ENCODE data around the gene TBL3.
A peak's percentile ranks its signal among the peaks of the same experiment; 100 is the strongest.

Gene TBL3

DNA sequence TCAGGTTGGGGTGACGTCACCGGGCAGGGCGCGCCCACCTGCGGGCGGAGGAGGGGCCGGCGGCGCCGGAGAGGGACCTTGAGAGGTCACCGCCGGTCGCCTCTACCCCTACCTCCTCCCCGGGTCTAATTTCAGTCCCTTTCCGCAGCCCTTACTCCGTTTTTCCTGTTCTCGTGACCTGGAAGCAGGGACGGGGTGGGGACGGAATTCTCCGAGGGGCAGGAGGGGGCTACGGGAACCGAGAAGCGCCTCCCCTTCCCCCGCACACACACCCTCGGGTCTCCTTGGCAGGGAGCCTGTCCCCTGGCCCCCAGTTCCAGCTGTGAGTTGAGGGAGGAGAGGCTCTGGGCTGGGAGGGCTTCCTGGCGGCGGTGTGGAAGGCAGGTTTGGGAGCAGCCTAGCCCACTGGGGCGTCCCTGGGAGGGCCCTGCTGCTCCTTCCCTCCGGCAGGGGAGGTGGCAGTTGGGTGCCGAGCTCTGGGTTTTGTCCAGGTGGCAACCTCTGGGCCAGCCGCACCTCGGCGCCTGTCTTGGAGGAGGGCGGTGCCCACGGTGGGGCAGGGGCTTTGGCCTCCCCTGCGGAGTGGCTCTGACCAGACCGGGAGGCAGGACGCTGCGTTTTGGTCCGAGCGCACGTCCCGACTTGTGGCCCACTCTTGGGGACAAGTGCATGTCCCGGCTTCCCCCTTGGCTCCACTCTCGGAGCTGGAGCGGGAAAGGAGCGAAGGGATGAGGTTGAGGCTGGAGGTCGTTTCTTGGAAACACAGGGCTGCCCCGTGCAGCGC lies 18.7 kb downstream of the TBL3 start:
- peaks cover 66% of the 10 kb centered on the region for H3K27me3 Mint-ChIP-seq (ENCODE audit: low read depth)
- H3K4me3 Mint-ChIP-seq, result peak overlapping the region in 2 of 3 experiments; percentile 56 to 79

DNA sequence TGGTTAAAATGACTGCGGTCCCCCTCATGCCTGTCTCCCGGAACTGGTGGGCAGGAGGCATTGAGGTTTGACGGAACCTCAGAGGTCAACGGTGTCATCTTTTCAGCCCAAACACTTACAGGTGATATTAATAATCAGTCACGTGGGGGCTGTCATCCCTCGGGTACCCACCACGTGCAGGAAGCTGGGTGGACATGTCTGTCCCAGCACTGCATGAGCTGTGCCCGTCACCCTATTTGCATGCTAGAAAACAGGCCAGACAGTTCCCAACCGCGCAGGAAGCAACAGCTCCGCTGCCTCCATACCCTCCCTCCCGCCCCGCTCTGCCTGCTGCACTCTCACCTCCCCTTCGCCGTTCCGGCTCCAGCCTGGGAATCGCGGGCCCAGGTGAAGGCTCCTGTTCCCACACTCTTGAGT lies 19.3 kb downstream of the TBL3 start:
- peaks cover 9% of the 10 kb centered on the region for H3K4me1 Mint-ChIP-seq

More for the DNA sequence above, 18.7 kb downstream of the TBL3 start:
- TF ChIP-seq, protein P1, sequence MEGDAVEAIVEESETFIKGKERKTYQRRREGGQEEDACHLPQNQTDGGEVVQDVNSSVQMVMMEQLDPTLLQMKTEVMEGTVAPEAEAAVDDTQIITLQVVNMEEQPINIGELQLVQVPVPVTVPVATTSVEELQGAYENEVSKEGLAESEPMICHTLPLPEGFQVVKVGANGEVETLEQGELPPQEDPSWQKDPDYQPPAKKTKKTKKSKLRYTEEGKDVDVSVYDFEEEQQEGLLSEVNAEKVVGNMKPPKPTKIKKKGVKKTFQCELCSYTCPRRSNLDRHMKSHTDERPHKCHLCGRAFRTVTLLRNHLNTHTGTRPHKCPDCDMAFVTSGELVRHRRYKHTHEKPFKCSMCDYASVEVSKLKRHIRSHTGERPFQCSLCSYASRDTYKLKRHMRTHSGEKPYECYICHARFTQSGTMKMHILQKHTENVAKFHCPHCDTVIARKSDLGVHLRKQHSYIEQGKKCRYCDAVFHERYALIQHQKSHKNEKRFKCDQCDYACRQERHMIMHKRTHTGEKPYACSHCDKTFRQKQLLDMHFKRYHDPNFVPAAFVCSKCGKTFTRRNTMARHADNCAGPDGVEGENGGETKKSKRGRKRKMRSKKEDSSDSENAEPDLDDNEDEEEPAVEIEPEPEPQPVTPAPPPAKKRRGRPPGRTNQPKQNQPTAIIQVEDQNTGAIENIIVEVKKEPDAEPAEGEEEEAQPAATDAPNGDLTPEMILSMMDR (IDR thresholded peaks at IDR 0.05; ENCODE audit: unreplicated experiment in 3 of 3), result no peak
- Mint-ChIP-seq H3K4me1 (peaks cover 9% of the 10 kb centered on the region), H3K36me3 (ENCODE audit: low read depth) (peaks cover 16% of the 10 kb centered on the region), H3K9me3 (no peaks in the 10 kb centered on the region), H3K27ac (no peak overlapping the region)

DNA sequence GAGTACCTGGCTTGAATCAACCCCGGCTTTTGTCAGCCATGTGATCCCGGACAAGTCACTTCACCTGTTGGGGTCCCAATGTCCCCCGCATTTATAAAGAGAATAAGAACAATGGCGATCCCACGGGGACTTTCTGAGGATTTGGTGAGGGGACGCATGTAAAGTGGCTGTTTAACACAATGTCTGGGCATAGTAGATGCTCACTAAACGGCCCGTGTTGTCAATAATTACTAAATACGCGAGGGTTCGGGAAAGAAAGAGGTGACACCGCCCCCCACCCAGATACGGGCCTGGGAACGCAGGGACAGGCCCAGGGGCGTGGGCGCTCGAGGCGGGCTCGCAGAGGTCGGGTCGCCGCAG lies 19.7 kb downstream of the TBL3 start:
- Mint-ChIP-seq H3K27ac (no peak overlapping the region), H3K4me1 (peaks cover 9% of the 10 kb centered on the region), H3K36me3 (ENCODE audit: low read depth) (peaks cover 14% of the 10 kb centered on the region), H3K9me3 (no peaks in the 10 kb centered on the region), H3K4me3 (peak overlapping the region in 2 of 3 experiments; percentile 56 to 57), H3K27me3 (ENCODE audit: low read depth) (peaks cover 66% of the 10 kb centered on the region)
- TF ChIP-seq, protein P1 (IDR thresholded peaks at IDR 0.05; ENCODE audit: unreplicated experiment in 3 of 3), result no peak

More for the DNA sequence above, 19.3 kb downstream of the TBL3 start:
- Mint-ChIP-seq H3K9me3 (no peaks in the 10 kb centered on the region), H3K4me3 (peak overlapping the region in 2 of 3 experiments; percentile 56 to 57), H3K27ac (no peak overlapping the region), H3K27me3 (ENCODE audit: low read depth) (peaks cover 66% of the 10 kb centered on the region), H3K36me3 (ENCODE audit: low read depth) (peaks cover 18% of the 10 kb centered on the region)
- TF ChIP-seq, protein P1 (IDR thresholded peaks at IDR 0.05; ENCODE audit: unreplicated experiment in 3 of 3), result no peak

DNA sequence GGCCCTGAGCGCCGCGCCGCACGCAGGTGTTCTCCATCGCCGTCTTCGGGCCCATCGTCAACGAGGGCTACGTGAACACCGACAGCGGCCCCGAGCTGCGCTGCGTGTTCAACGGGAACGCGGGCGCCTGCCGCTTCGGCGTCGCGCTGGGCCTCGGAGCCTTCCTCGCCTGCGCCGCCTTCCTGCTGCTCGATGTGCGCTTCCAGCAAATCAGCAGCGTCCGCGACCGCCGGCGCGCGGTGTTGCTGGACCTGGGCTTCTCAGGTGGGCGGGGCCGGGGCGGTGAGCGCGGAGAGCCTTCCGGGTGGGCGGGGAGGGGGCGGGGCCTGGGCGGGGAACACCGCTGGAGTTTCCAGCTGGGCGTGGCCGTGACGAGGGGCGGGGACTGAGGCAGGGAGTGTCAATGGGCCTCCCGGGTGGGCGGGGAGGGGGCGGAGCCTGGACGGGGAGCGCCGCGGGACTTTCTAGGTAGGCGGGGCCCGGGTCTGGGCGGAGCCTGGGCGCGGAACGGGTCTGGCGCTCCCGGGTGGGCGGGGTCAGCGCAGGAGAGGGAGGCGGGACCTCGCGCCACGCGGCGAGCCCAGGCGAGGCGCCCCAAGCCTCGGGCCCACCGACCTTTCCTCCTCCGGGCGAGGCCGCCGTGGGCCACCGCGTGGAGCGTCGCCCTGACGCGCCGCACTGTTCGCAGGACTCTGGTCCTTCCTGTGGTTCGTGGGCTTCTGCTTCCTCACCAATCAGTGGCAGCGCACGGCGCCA lies 20.3 kb downstream of the TBL3 start:
- TF ChIP-seq, protein P1 (IDR thresholded peaks at IDR 0.05; ENCODE audit: unreplicated experiment in 3 of 3), result no peak
- H3K9me3 Mint-ChIP-seq, result no peaks in the 10 kb centered on the region
- H3K27ac Mint-ChIP-seq, result no peak overlapping the region
- peaks cover 61% of the 10 kb centered on the region for H3K27me3 Mint-ChIP-seq (ENCODE audit: low read depth)
- H3K36me3 Mint-ChIP-seq (ENCODE audit: low read depth), result peaks cover 10% of the 10 kb centered on the region
- H3K4me1 Mint-ChIP-seq, result peaks cover 9% of the 10 kb centered on the region
- peak overlapping the region in 2 of 3 experiments; percentile 21 to 38 for H3K4me3 Mint-ChIP-seq

DNA sequence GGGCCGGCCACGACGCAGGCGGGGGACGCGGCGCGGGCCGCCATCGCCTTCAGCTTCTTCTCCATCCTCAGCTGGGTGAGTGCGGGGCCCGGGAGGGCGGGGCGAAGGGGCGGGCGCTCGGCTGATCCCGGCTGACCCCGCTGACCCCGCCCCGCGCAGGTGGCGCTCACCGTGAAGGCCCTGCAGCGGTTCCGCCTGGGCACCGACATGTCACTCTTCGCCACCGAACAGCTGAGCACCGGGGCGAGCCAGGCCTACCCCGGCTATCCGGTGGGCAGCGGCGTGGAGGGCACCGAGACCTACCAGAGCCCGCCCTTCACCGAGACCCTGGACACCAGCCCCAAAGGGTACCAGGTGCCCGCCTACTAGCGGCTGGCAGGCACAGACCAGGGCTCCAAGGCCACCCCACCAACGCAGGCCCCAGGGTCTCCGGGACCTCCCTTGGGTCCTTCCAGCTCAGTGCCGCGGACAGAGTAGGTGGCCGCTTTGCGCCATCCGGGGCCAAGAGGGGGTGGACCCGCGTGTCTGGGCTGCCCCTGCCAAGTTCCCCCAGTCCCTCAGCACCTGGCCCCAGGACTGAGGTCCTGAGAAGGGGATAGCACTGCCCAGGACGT lies 21.0 kb downstream of the TBL3 start:
- Mint-ChIP-seq H3K4me3 (no peak overlapping the region), H3K27ac (no peak overlapping the region), H3K27me3 (ENCODE audit: low read depth) (peaks cover 56% of the 10 kb centered on the region), H3K36me3 (ENCODE audit: low read depth) (peaks cover 14% of the 10 kb centered on the region), H3K4me1 (peaks cover 9% of the 10 kb centered on the region), H3K9me3 (no peaks in the 10 kb centered on the region)
- TF ChIP-seq, protein P1 (IDR thresholded peaks at IDR 0.05; ENCODE audit: unreplicated experiment in 3 of 3), result no peak
